LNCaP clone FGC (cell line): ENCODE measurements around the gene RBFOX2.
A peak's percentile ranks its signal among the peaks of the same experiment; 100 is the strongest.

Experiments used
- DNase-seq: peaks from one replicate; pipeline ENCODE4 v3.0.0-alpha.2; 2011; ENCODE audit warnings: low read depth
- H3K4me3 ChIP-seq: 2 replicates; pipeline ENCODE4 v1.5.1; 2011; ENCODE audit warnings: mild to moderate bottlenecking, low read depth, low read length, control low read depth
- TF ChIP-seq, protein P1 (sequence below): IDR thresholded peaks from 2 replicates; pipeline ENCODE4 v1.5.1; 2012; ENCODE audit warnings: mild to moderate bottlenecking; ENCODE audit not compliant: control insufficient read depth, insufficient read depth; ENCODE audit errors: extremely low read depth

RBFOX2 gene

DNA sequence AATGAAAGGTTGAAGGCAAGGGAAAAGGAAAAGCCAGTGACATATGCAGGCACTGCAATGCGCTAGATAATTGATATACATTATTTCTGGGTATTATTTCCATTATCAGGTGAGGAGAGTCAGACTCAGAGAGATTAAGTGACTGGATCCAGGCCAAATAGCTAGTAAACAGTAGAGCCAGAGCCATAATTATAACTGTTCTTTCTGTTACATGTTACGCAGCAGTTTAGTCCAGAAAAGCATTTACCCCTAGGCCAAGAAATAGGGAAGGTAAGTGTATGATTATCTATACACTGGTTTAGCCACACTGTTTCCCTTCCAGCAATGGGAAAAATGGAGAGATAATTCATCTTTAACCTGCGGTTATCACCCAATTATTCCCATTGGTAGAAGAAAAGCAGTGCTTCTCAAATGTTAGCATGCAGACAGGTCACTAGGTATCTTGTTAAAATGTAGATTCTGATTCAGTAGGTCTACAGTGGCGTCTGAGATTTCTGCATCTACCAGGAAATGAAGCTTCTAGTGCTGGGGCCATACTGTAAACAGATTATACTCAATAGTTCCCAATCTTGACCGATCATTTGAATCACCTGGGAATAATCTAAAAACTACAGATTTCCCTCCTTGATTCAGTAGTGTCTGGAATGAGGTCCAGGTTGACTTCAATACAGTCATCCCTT is 69.4 kb downstream of the RBFOX2 start:
- DNase-seq: no peak
- TF ChIP-seq, protein P1, sequence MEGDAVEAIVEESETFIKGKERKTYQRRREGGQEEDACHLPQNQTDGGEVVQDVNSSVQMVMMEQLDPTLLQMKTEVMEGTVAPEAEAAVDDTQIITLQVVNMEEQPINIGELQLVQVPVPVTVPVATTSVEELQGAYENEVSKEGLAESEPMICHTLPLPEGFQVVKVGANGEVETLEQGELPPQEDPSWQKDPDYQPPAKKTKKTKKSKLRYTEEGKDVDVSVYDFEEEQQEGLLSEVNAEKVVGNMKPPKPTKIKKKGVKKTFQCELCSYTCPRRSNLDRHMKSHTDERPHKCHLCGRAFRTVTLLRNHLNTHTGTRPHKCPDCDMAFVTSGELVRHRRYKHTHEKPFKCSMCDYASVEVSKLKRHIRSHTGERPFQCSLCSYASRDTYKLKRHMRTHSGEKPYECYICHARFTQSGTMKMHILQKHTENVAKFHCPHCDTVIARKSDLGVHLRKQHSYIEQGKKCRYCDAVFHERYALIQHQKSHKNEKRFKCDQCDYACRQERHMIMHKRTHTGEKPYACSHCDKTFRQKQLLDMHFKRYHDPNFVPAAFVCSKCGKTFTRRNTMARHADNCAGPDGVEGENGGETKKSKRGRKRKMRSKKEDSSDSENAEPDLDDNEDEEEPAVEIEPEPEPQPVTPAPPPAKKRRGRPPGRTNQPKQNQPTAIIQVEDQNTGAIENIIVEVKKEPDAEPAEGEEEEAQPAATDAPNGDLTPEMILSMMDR: no peak
- no peak overlapping the region for H3K4me3 ChIP-seq

DNA sequence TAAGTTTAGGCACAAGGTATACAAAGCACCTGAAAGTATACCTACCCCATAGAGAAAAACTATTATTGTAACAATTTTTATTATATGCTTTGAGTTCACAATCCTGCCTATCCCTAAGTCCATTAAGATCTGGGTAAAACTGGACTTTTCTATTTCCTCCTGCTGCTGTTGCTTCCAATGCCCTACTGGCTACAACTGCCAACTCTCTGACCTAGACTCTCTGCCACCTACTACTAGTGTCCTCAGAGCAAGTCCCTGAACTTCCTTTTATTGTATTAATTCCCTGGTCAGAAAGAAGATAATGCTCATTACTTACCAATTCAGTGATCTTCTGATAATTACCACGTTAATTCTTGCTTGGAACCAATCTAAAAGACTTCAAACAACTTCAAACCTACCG is 70.3 kb downstream of the RBFOX2 start:
- no peak for DNase-seq
- H3K4me3 ChIP-seq: no peak overlapping the region
- TF ChIP-seq, protein P1: no peak

GRCh38 chr22:35957589-35957988 is 71.0 kb downstream of the RBFOX2 start:
- TF ChIP-seq, protein P1: no peak
- DNase-seq: no peak
- H3K4me3 ChIP-seq: no peak overlapping the region

GRCh38 chr22:35956850-35957249 is 71.8 kb downstream of the RBFOX2 start:
- no peak overlapping the region for H3K4me3 ChIP-seq
- DNase-seq: no peak
- TF ChIP-seq, protein P1: no peak

- H3K4me3 ChIP-seq: no peak overlapping the region
- DNase-seq: no peak
- TF ChIP-seq, protein P1: no peak
These were observed 73.1 kb downstream of the RBFOX2 start for GRCh38 chr22:35955546-35955945.

DNA sequence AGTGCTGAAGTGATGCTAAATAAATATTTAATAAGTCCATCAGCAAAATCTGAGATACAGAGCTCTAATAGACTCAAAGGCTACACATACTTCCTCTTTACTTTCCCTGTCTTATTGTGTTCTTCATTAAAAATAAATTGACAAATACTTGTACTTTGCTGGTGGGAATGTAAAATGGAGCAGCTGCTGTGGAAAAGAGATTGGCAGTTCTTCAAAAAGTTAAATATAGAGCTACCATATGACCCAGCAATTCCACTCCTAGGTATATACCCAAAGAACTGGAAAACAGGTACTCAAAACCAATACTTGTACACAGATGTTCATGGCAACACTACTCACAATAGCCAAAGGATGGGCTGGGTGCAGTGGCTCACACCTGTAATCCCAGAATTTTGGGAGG is 76.0 kb downstream of the RBFOX2 start:
- TF ChIP-seq, protein P1: no peak
- DNase-seq: no peak

GRCh38 chr22:35950262-35950661 is 78.4 kb downstream of the RBFOX2 start:
- peak; percentile 68 for DNase-seq
- TF ChIP-seq, protein P1: no peak
- no peak overlapping the region for H3K4me3 ChIP-seq

More for the DNA sequence above, 76.0 kb downstream of the RBFOX2 start:
- no peak overlapping the region for H3K4me3 ChIP-seq
